H1 (cell line): ENCODE results near the gene BLOC1S4. TPM values are rescaled to one million over a fixed set of nuclear protein-coding genes. Genes with fewer than 3 reads are reported as not detected.

ENCODE experiments used
- CTCF ChIA-PET: fragments of 300-600 bp; sonication (Branson Sonifier 250); formaldehyde crosslinking; loops from one replicate; lab custom pipeline; 2021; ENCODE audit not compliant: partially characterized antibody; lab: Charles Lee
- POLR2A ChIA-PET: fragments of 300-600 bp; sonication (Branson Sonifier 250); formaldehyde crosslinking; loops from one replicate; lab custom pipeline; 2021; ENCODE audit warnings: inconsistent platforms; ENCODE audit not compliant: partially characterized antibody; lab: Charles Lee
- DNase-seq, 2 experiments: peaks; one replicate each; pipeline versions ENCODE4 v3.0.0 to v3.0.0-alpha.2; 2010 to 2022; ENCODE audit warnings: low spot score in 2 of 2, low read depth in 1 of 2, mixed read lengths in 1 of 2
- FAIRE-seq: peaks from 2 replicates; lab custom pipeline; 2011; peaks lifted over from hg19 to GRCh38; lab: Jason Lieb, UNC
- H2AFZ ChIP-seq: 2 replicates; pipeline ENCODE4 v1.8.1; 2012; ENCODE audit warnings: low read length, inconsistent platforms
- H2AK5ac ChIP-seq: 2 replicates; pipeline ENCODE4 v1.6.1; 2013; ENCODE audit warnings: low read depth, low read length
- H2BK120ac ChIP-seq: replicated peaks from 2 replicates; pipeline ENCODE3; 2013; ENCODE audit warnings: low read depth, low read length, inconsistent platforms
- H2BK12ac ChIP-seq: 2 replicates; pipeline ENCODE4 v1.6.1; 2013; ENCODE audit warnings: low read depth, low read length
- H2BK15ac ChIP-seq: 2 replicates; pipeline ENCODE4 v1.6.1; 2013; ENCODE audit warnings: low read length
- H2BK20ac ChIP-seq: 2 replicates; pipeline ENCODE4 v1.6.1; 2013; ENCODE audit warnings: low read length
- H2BK5ac ChIP-seq: 2 replicates; pipeline ENCODE4 v1.6.1; 2013; ENCODE audit warnings: low read depth, low read length
- H3K14ac ChIP-seq: 2 replicates; pipeline ENCODE4 v1.6.1; 2013; ENCODE audit warnings: inconsistent platforms; ENCODE audit not compliant: insufficient read length
- H3K18ac ChIP-seq: 2 replicates; pipeline ENCODE4 v1.6.1; 2013; ENCODE audit warnings: low read length; ENCODE audit errors: extremely low read depth
- H3K23ac ChIP-seq: 2 replicates; pipeline ENCODE4 v1.6.1; 2013; ENCODE audit warnings: inconsistent platforms; ENCODE audit not compliant: insufficient read length
- H3K23me2 ChIP-seq: 2 replicates; pipeline ENCODE4 v1.6.1; 2013; ENCODE audit warnings: low read depth, low read length
- H3K27ac ChIP-seq: 2 replicates; pipeline ENCODE4 v1.6.1; 2011; ENCODE audit warnings: low read depth, low read length, inconsistent platforms
- H3K27me3 ChIP-seq, 4 experiments: replicated peaks in 1 of 4; 1 replicate in 1 of 4; 2 replicates in 3 of 4; pipeline versions ENCODE4 v1.6.1 to v1.8.1; 2011 to 2013; ENCODE audit warnings: low read length in 3 of 4, mild to moderate bottlenecking in 3 of 4, inconsistent platforms in 2 of 4, mixed read lengths in 2 of 4, moderate library complexity in 1 of 4; ENCODE audit not compliant: control insufficient read depth in 3 of 4, insufficient read depth in 3 of 4; ENCODE audit errors: extremely low read depth in 1 of 4
- H3K36me3 ChIP-seq, 4 experiments: 2 replicates each; pipeline versions ENCODE4 v1.6.1 to v1.8.1; 2011 to 2013; ENCODE audit warnings: mild to moderate bottlenecking in 4 of 4, low read length in 3 of 4, moderate library complexity in 2 of 4, control low read depth in 1 of 4, inconsistent platforms in 1 of 4; ENCODE audit not compliant: insufficient read depth in 4 of 4, control insufficient read depth in 2 of 4
- H3K4ac ChIP-seq: replicated peaks from 2 replicates; pipeline ENCODE3; 2013; ENCODE audit warnings: low read length, low read depth, mixed read lengths, inconsistent platforms; ENCODE audit not compliant: insufficient read length
- H3K4me1 ChIP-seq, 4 experiments: replicated peaks in 1 of 4; 1 replicate in 1 of 4; 2 replicates in 3 of 4; pipeline versions ENCODE4 v1.6.1 to v1.8.1; 2011 to 2013; ENCODE audit warnings: low read length in 3 of 4, inconsistent platforms in 2 of 4, mixed read lengths in 1 of 4; ENCODE audit not compliant: insufficient read depth in 4 of 4, control insufficient read depth in 3 of 4
- H3K4me2 ChIP-seq, 2 experiments: 2 replicates each; pipeline versions ENCODE4 v1.6.1 to v1.8.1; 2011 to 2013; ENCODE audit warnings: low read depth in 2 of 2, low read length in 2 of 2, control low read depth in 1 of 2, inconsistent platforms in 1 of 2, mild to moderate bottlenecking in 1 of 2; ENCODE audit not compliant: insufficient read depth in 1 of 2
- H3K4me3 ChIP-seq, 4 experiments: fragments of 200-600, 300-600 bp in 1 of 4; sonication (generic), shearing (Covaris generic), sonication (Bioruptor Twin) in 1 of 4; 2 replicates each; pipeline versions ENCODE4 v1.5.1 to v1.8.1; 2011 to 2016; ENCODE audit warnings: low read length in 4 of 4, low read depth in 3 of 4, control low read depth in 2 of 4, inconsistent platforms in 2 of 4, mild to moderate bottlenecking in 2 of 4, mixed read lengths in 1 of 4, moderate library complexity in 1 of 4; ENCODE audit not compliant: insufficient read depth in 2 of 4; ENCODE audit errors: extremely low read depth in 1 of 4
- H3K56ac ChIP-seq: replicated peaks from 2 replicates; pipeline ENCODE3; 2013; ENCODE audit warnings: low read depth, mild to moderate bottlenecking, mixed read lengths, low read length, inconsistent platforms; ENCODE audit not compliant: insufficient read length
- H3K79me1 ChIP-seq: 2 replicates; pipeline ENCODE4 v1.6.1; 2013; ENCODE audit warnings: low read depth, low read length, control low read depth
- H3K79me2 ChIP-seq, 2 experiments: 2 replicates each; pipeline versions ENCODE4 v1.6.1 to v1.8.1; 2012 to 2013; ENCODE audit warnings: low read length in 2 of 2, mild to moderate bottlenecking in 2 of 2, inconsistent platforms in 1 of 2; ENCODE audit not compliant: insufficient read depth in 2 of 2, control insufficient read depth in 1 of 2
- H3K9ac ChIP-seq, 4 experiments: replicated peaks in 1 of 4; 1 replicate in 1 of 4; 2 replicates in 3 of 4; pipeline versions ENCODE4 v1.6.1 to v1.8.1; 2011 to 2013; ENCODE audit warnings: low read depth in 3 of 4, low read length in 3 of 4, control low read depth in 2 of 4, mild to moderate bottlenecking in 2 of 4, moderate library complexity in 2 of 4, inconsistent platforms in 1 of 4; ENCODE audit errors: extremely low read depth in 1 of 4
- H3K9me3 ChIP-seq, 2 experiments: 2 replicates each; pipeline versions ENCODE4 v1.6.1 to v1.8.1; 2012 to 2013; ENCODE audit warnings: mild to moderate bottlenecking in 2 of 2, moderate library complexity in 2 of 2, control low read depth in 1 of 2, inconsistent platforms in 1 of 2, low read depth in 1 of 2, low read length in 1 of 2, mixed read lengths in 1 of 2; ENCODE audit not compliant: insufficient read depth in 2 of 2
- H4K20me1 ChIP-seq, 2 experiments: replicated peaks in 1 of 2; 2 replicates each; pipeline versions ENCODE3 to v1.8.1; 2011 to 2013; ENCODE audit warnings: inconsistent platforms in 2 of 2, low read length in 2 of 2, mild to moderate bottlenecking in 1 of 2; ENCODE audit not compliant: insufficient read depth in 2 of 2, control insufficient read depth in 1 of 2
- H4K5ac ChIP-seq: 2 replicates; pipeline ENCODE4 v1.6.1; 2013; ENCODE audit warnings: low read length, low read depth, mixed read lengths, inconsistent platforms; ENCODE audit not compliant: insufficient read length
- H4K8ac ChIP-seq: 2 replicates; pipeline ENCODE4 v1.8.0; 2013; ENCODE audit warnings: mild to moderate bottlenecking, moderate library complexity, low read length, inconsistent platforms; ENCODE audit not compliant: insufficient read depth; ENCODE audit errors: extremely low read depth
- H4K91ac ChIP-seq: replicated peaks from 2 replicates; pipeline ENCODE3; 2013; ENCODE audit warnings: low read length, mixed read lengths, inconsistent platforms; ENCODE audit not compliant: insufficient read length
- ASH2L ChIP-seq: fragments of 200-600, 300-600 bp; sonication (generic); IDR thresholded peaks from one replicate; pipeline ENCODE4 v1.7.1; 2017; ENCODE audit warnings: low read length
- BCL11A ChIP-seq, 2 experiments: IDR thresholded peaks; one replicate each; pipeline ENCODE4 v1.6.1; 2011; ENCODE audit warnings: low read depth in 2 of 2, low read length in 2 of 2, mild to moderate bottlenecking in 2 of 2
- CTBP2 ChIP-seq: IDR thresholded peaks from 2 replicates; pipeline ENCODE4 v1.7.0; 2011; ENCODE audit warnings: borderline replicate concordance, mild to moderate bottlenecking, moderate library complexity, mixed read lengths, low read length; ENCODE audit not compliant: insufficient read depth, insufficient read length
- NANOG ChIP-seq: IDR thresholded peaks from 2 replicates; pipeline ENCODE4 v1.6.1; 2011; ENCODE audit warnings: low read length, low read depth, mild to moderate bottlenecking, inconsistent platforms; ENCODE audit not compliant: insufficient read depth, poor library complexity, severe bottlenecking
- POLR2A ChIP-seq, 2 experiments: IDR thresholded peaks; 1 replicate in 1 of 2; 2 replicates in 1 of 2; pipeline ENCODE4 v1.6.1; 2011; ENCODE audit warnings: low read depth in 2 of 2, low read length in 2 of 2, mild to moderate bottlenecking in 2 of 2; ENCODE audit errors: control extremely low read depth in 1 of 2
- WGBS, 2 experiments: shearing (Covaris generic) in 1 of 2; methylation state at CpG; one replicate each; pipeline versions ENCODE4 v1.1.6 to v1.1.7; 2013 to 2015; ENCODE audit warnings: low lambda C conversion rate in 2 of 2, mixed read lengths in 2 of 2, inconsistent platforms in 1 of 2, low coverage in 1 of 2, missing lambda C conversion rate in 1 of 2; ENCODE audit not compliant: insufficient replicate concordance in 2 of 2, insufficient coverage in 1 of 2, insufficient read length in 1 of 2; ENCODE audit errors: extremely low coverage in 1 of 2, missing lambda C conversion rate in 1 of 2; 5-methylcytosine and 5-hydroxymethylcytosine counted together
- polyA plus RNA-seq, 7 experiments: library from polyadenylated mRNA; depleted of rRNA in 3 of 7; stranded (reverse) in 5 of 7; unstranded in 2 of 7; fragments of >200 nt in 5 of 7; fragments of 200-250 nt in 2 of 7; gene quantifications; 1 replicate in 5 of 7; 2 replicates in 1 of 7; 4 replicates in 1 of 7; pipeline versions ENCODE4 v1.2.1 to v1.2.3, GENCODE V29; 2011 to 2013; ENCODE audit warnings: missing spikeins in 2 of 7, mixed read lengths in 2 of 7
- total RNA-seq: library from RNA; stranded (reverse); fragmentation: NEBNext Ultra II Directional; extraction: Animal tissue kit (Norgen Biotek cat#: 25700); gene quantifications from 2 replicates; pipeline ENCODE4 v1.2.1, GENCODE V29; 2021

BLOC1S4 gene
- total and polyA plus RNA-seq, 2 of the 8 experiments (the other 6 are each of a cell fraction or from before 2014, with no cell fraction given) = 19.1 to 27.8 TPM

DNA sequence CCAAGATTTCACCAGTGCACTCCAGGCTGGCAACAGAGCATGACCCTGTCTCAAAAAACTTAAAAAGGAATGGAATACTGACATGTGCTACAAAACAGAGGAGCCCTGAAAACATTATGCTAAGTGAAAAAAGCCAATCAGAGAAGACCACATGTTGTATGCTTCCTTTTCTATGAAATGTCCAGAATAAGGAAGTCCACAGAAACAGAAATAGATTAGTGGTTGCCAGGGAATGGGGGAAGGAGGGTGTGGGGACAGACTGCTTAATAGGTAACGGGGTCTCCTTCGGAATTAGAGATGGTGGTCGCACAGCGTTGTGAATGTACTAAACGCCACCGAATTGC lies 36.5 kb downstream of the BLOC1S4 start:
- Histone ChIP-seq H3K79me2 (no peaks in the 10 kb centered on the region), H2BK15ac (no peak overlapping the region), H3K4ac (no peak overlapping the region), H2BK12ac (no peak overlapping the region), H3K56ac (no peak overlapping the region), H2AFZ (no peak overlapping the region), H4K91ac (no peak overlapping the region), H2AK5ac (no peak overlapping the region), H4K20me1 (no peaks in the 10 kb centered on the region), H3K9me3 (peaks cover 0 to 2% of the 10 kb centered on the region in 2 experiments; a peak in 2 of 4 replicates), H3K14ac (no peak overlapping the region), H3K36me3 (no peaks in the 10 kb centered on the region), H2BK120ac (no peak overlapping the region), H4K5ac (no peak overlapping the region), H2BK5ac (no peak overlapping the region), H3K27ac (no peak overlapping the region), H3K23ac (no peak overlapping the region), H3K27me3 (no peaks in the 10 kb centered on the region), H3K23me2 (no peaks in the 10 kb centered on the region), H3K4me3 (no peak overlapping the region), H3K79me1 (no peaks in the 10 kb centered on the region), H3K18ac (no peak overlapping the region), H3K4me2 (no peak overlapping the region), H3K9ac (no peak overlapping the region), H2BK20ac (no peak overlapping the region), H3K4me1 (peaks cover 0 to 6% (median 0%) of the 10 kb centered on the region in 4 experiments; a peak in 2 of 7 replicates), H4K8ac (no peak overlapping the region)
- no peak for TF ChIP-seq NANOG
- TF ChIP-seq ASH2L = no peak
- no peak for TF ChIP-seq POLR2A (IDR thresholded peaks at IDR 0.05; ENCODE audit: control extremely low read depth in 1 of 2, low read depth in 2 of 2, low read length in 2 of 2)
- TF ChIP-seq CTBP2 = no peak
- TF ChIP-seq BCL11A (IDR thresholded peaks at IDR 0.05; ENCODE audit: low read depth in 2 of 2, low read length in 2 of 2) = no peak
- POLR2A ChIA-PET = interaction anchor here (0.7 kb wide), 1 partner anchor 258 kb away, joined by 3 read pairs; no protein-coding TSS in a partner anchor
- CTCF ChIA-PET = no interaction called here
- WGBS, 2 experiments = 89% methylated on average over 6 of the region's 6 CpGs; no CpG with 5 or more reads in 1 of the 2 experiments
- DNase-seq (no peak), FAIRE-seq (no peak)
